GM18861 (cell line): ENCODE measurements around the gene MARCHF4.

ENCODE experiments used
- ATAC-seq: cut with Tn5 transposase; IDR thresholded peaks from one replicate; pipeline ENCODE4 v1.9.1; 2021; ENCODE audit not compliant: unreplicated experiment

Gene MARCHF4

DNA sequence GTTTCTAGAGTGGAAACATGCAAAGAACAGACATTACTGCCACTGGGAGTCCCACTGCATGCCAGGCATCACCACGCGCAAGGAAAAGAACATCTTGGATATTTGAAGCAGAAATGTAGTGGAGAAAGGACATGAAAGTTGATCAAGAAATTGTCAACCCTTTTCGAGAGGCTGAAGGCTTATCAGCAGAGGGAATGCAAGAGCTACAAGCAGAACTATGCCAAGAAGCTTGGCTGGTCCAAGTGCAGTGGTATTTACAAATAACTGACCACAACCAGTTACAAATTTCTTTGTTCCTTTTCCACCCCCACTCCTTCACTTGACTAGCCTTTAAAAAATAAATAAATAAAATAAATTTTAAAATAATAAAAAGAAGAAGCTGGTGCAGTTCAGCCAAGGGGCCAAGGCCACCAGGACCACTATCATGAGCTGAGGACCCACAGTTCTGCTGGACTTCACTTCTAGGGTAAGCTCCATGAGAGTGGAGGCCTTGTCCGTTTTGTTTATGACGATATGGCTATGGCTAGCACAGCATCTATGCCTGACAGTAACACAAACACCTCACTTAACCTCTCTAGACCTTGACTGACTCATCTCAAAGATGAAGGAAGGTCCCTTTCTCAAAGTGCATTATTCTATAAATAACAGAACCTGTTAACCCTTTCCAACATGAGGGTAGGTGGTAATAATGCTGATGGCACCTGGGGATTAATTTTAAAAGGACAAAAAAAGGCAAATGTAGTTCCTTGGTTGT lies 20.9 kb downstream of the MARCHF4 start:
- no peak for ATAC-seq

GRCh38 chr2:216350214-216350791 lies 22.0 kb downstream of the MARCHF4 start:
- no peak for ATAC-seq

GRCh38 chr2:216349366-216349765 lies 22.9 kb downstream of the MARCHF4 start:
- no peak for ATAC-seq

- no peak for ATAC-seq
Observed at GRCh38 chr2:216348756-216349308, 23.5 kb downstream of the MARCHF4 start.

DNA sequence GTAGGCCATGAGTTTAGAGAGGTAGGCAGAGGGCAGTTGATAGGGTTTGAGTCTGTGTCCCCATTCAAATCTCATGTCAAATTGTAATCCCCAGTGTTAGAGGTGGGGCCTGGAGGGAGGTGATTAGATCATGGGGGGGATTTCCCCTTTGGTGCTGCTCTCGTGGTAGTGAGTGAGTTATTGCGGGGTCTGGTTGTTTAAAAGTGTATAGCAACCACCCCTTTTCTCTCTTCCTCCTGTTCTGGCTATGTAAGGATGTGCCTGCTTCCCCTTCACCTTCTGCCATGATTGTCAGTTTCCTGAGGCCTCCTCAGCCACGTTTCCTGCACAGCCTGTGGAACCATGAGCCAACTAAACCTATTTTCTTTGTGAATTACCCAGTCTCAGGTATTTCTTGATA lies 25.5 kb downstream of the MARCHF4 start:
- ATAC-seq: no peak

GRCh38 chr2:216345846-216346245 lies 26.4 kb downstream of the MARCHF4 start:
- no peak for ATAC-seq

- ATAC-seq: no peak
Observed at GRCh38 chr2:216344950-216345300, 27.4 kb downstream of the MARCHF4 start.

- no peak for ATAC-seq
Observed at GRCh38 chr2:216344206-216344949, 27.9 kb downstream of the MARCHF4 start.

DNA sequence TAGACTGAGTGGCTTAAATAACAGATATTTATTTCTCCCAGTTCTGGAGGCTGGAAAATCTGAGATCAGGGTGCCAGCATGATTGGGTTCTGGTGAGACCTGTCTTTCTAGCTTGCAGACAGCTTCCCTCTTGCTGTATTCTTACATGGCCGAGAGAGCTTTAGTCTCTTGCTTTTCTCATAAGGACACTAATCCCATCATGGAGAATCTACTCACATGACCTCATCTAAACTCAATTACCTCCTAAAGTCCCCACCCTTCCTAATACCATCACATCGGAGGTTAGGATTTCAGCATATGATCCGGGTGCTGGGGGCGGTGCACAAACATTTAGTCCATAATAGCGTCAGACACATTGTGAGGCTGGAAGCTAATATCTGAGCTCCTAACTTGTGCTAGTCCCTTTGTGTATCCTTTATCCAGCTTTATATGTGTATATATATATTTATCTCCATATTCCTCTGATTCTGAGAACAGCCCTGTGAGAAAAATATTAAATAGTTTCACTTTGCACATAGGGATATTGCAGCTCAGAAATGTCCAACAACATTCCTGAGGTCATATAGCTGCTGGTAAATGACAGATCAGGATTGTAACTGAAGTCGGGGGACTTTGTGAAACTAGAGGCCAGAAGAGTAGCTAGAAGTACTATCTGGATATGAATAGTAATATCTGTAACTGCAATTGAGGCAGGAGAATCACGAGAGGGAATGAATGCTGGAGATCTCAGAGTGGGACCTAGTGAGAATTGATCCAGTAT lies 28.9 kb downstream of the MARCHF4 start:
- ATAC-seq: no peak

GRCh38 chr2:216341121-216341520 lies 31.2 kb downstream of the MARCHF4 start:
- ATAC-seq: no peak

GRCh38 chr2:216340280-216340631 lies 32.0 kb downstream of the MARCHF4 start:
- no peak for ATAC-seq

GRCh38 chr2:216339456-216340279 lies 32.6 kb downstream of the MARCHF4 start:
- ATAC-seq: no peak

- ATAC-seq: no peak
Observed at GRCh38 chr2:216335252-216335651, 37.0 kb downstream of the MARCHF4 start.

- ATAC-seq: no peak
Observed at GRCh38 chr2:216328347-216328746, 43.9 kb downstream of the MARCHF4 start.

- ATAC-seq: no peak
Observed at GRCh38 chr2:216327447-216327935, 44.8 kb downstream of the MARCHF4 start.
